Panc1 (cell line): ENCODE measurements around the gene ETF1. TPM values are rescaled to one million over a fixed set of nuclear protein-coding genes. Genes with fewer than 3 reads are reported as not detected.

Experiments used
- ATAC-seq: fragments of 200-7000 bp; cut with Tn5 transposase; 2 replicates; pipeline ENCODE4 v1.9.1; 2020; ENCODE audit warnings: mild to moderate bottlenecking, moderate library complexity
- BruUV-seq: library from RNA; stranded (reverse); fragments of 400-500 nt; replicated peaks from 2 replicates; lab custom pipeline; 2021; lab: Mats Ljungman, UMichigan
- CTCF ChIA-PET: fragments of 300-600 bp; sonication (Branson Sonifier 250); formaldehyde crosslinking; loops from one replicate; lab custom pipeline; 2022; ENCODE audit warnings: antibody characterized with exemption; lab: Charles Lee
- POLR2A ChIA-PET: fragments of 300-600 bp; sonication (Branson Sonifier 250); formaldehyde crosslinking; loops from one replicate; lab custom pipeline; 2022; ENCODE audit warnings: antibody characterized with exemption; lab: Charles Lee
- DNase-seq: peaks from one replicate; pipeline ENCODE4 v3.0.0-alpha.2; 2010; ENCODE audit warnings: low read depth, low spot score
- H3K27ac ChIP-seq: 2 replicates; pipeline ENCODE4 v1.5.1; 2011; ENCODE audit warnings: mild to moderate bottlenecking, low read length, inconsistent platforms
- H3K27me3 ChIP-seq: fragments of 200-500 bp; sonication (Bioruptor generic); 2 replicates; pipeline ENCODE4 v1.6.0; 2014; ENCODE audit warnings: low read length, inconsistent platforms; ENCODE audit not compliant: control insufficient read depth, insufficient read depth
- H3K36me3 ChIP-seq: fragments of 200-500 bp; sonication (Bioruptor generic); 2 replicates; pipeline ENCODE4 v1.5.1; 2014; ENCODE audit warnings: inconsistent platforms, mild to moderate bottlenecking, low read length, moderate library complexity; ENCODE audit not compliant: control insufficient read depth, insufficient read depth
- H3K4me1 ChIP-seq: 2 replicates; pipeline ENCODE4 v1.5.1; 2011; ENCODE audit warnings: inconsistent platforms, mild to moderate bottlenecking, low read length, moderate library complexity; ENCODE audit not compliant: control insufficient read depth, insufficient read depth
- H3K4me3 ChIP-seq, 2 experiments: 2 replicates each; pipeline ENCODE4 v1.5.1; 2011 to 2012; ENCODE audit warnings: low read depth in 2 of 2, low read length in 2 of 2, mild to moderate bottlenecking in 2 of 2, inconsistent platforms in 1 of 2, moderate library complexity in 1 of 2
- H3K9me3 ChIP-seq: fragments of 200-500 bp; sonication (Bioruptor generic); 2 replicates; pipeline ENCODE4 v1.5.1; 2014; ENCODE audit warnings: low read depth, mild to moderate bottlenecking, inconsistent platforms, low read length, moderate library complexity; ENCODE audit not compliant: control insufficient read depth, insufficient read depth
- POLR2AphosphoS5 ChIP-seq: IDR thresholded peaks from 2 replicates; pipeline ENCODE4 v1.6.1; 2012; ENCODE audit warnings: mild to moderate bottlenecking, low read depth, low read length, moderate library complexity
- REST ChIP-seq, 2 experiments: IDR thresholded peaks; 2 replicates each; pipeline ENCODE4 v1.6.1; 2011 to 2012; ENCODE audit warnings: low read depth in 2 of 2, control low read depth in 1 of 2, low read length in 1 of 2, mild to moderate bottlenecking in 1 of 2, moderate library complexity in 1 of 2; ENCODE audit not compliant: insufficient read depth in 1 of 2
- SIN3A ChIP-seq: IDR thresholded peaks from 2 replicates; pipeline ENCODE4 v1.6.1; 2012; ENCODE audit warnings: low read depth, mild to moderate bottlenecking, low read length, moderate library complexity, borderline replicate concordance; ENCODE audit not compliant: insufficient read depth
- TCF7L2 ChIP-seq: IDR thresholded peaks from 2 replicates; pipeline ENCODE4 v1.6.1; 2011; ENCODE audit warnings: mild to moderate bottlenecking, low read depth, low read length, inconsistent platforms
- in situ Hi-C: cut with HindIII; loops from 2 replicates; pipeline ENCODE4 v1.10.0; 2016; ENCODE audit warnings: low sequenced_read_pairs, low pct_unique_long_range_greater_than_20kb
- intact Hi-C: fragments of 100-400 bp; cut with micrococcal nuclease; formaldehyde crosslinking; loops from one replicate; pipeline ENCODE4 v1.10.0; 2022; ENCODE audit not compliant: unreplicated experiment
- total RNA-seq: library from RNA; stranded (reverse); gene quantifications from one replicate; pipeline ENCODE4 v1.2.1, GENCODE V29; 2021; ENCODE audit not compliant: unreplicated experiment
- TF ChIP-seq, protein P1 (sequence below): fragments of 450-650 bp; IDR thresholded peaks from 2 replicates; pipeline ENCODE4 v1.5.1; 2017; ENCODE audit warnings: mild to moderate bottlenecking

Gene ETF1
- total RNA-seq, 1 experiment from 2014 or later = 168 TPM

- Histone ChIP-seq H3K27me3 (no peaks in the 10 kb centered on the region), H3K4me1 (peaks cover 5% of the 10 kb centered on the region; the same call in 1 of the 2 replicates), H3K4me3 (peak within 1 kb of the TSS; percentile 81 to 87), H3K9me3 (no peaks in the 10 kb centered on the region), H3K27ac (peak within 1 kb of the TSS; percentile 97), H3K36me3 (no peaks in the 10 kb centered on the region)
- BruUV-seq = no TSS peak
- ChIA-PET POLR2A (interaction anchor here (0.5 to 0.8 kb wide), 3 partner anchors 10 to 107 kb away, joined by 3 to 13 read pairs (median 3); no protein-coding TSS in a partner anchor), CTCF (interaction anchor here (0.6 to 0.9 kb wide), 3 partner anchors 31 to 222 kb away, joined by 3 to 11 read pairs (median 4); no protein-coding TSS in a partner anchor)
- intact Hi-C loops (no loop called here), in situ Hi-C loops (no loop called here)
- TF ChIP-seq SIN3A (0 out of 2 replicates have a peak, but pooled peaks have one; percentile 72), TCF7L2 (no peak), POLR2AphosphoS5 (no peak)
- DNase-seq (peak; percentile 61), ATAC-seq (peak; percentile 80)
Observed at GRCh38 chr5:138465261-138466124, 77.5 kb downstream of the ETF1 start, which contains the start of gene EGR1. EGR1 (plus strand) TSS chr5:138465479; CDS start chr5:138465762, 283 bp downstream.

DNA sequence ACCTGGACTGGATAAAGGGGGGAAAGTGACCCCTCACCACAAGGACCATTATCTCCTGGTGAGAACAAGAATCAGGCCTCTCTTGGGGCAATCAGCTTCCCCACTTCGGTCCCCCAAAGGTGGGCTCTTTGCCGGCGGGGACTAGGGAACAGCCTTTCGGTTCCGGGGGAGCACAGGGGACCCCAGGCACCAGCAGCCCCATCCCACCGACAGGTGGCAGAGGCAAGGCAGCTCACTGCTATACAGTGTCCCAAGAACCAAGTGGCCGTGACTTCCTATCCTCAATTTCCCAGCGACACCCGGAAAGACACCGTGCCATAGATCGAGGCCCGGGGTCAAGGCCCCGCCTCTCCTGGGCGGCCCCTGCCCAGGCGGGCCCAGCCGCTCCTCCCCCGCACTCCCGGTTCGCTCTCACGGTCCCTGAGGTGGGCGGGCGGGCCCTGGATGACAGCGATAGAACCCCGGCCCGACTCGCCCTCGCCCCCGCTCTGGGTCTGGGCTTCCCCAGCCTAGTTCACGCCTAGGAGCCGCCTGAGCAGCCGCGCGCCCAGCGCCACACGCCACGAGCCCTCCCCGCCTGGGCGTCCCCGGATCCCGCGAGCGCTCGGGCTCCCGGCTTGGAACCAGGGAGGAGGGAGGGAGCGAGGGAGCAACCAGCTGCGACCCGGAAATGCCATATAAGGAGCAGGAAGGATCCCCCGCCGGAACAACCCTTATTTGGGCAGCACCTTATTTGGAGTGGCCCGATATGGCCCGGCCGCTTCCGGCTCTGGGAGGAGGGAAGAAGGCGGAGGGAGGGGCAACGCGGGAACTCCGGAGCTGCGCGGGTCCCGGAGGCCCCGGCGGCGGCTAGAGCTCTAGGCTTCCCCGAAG, 78.4 kb downstream of the ETF1 start:
- Histone ChIP-seq H3K36me3 (no peaks in the 10 kb centered on the region), H3K27ac (peak overlapping the region; percentile 97), H3K9me3 (no peaks in the 10 kb centered on the region), H3K27me3 (no peaks in the 10 kb centered on the region), H3K4me1 (peaks cover 5% of the 10 kb centered on the region; the same call in 1 of the 2 replicates), H3K4me3 (peak overlapping the region; percentile 81 to 87)
- in situ Hi-C loops = no loop called here
- POLR2A ChIA-PET = interaction anchor here (0.5 to 1.0 kb wide), 3 partner anchors 10 to 106 kb away, joined by 3 to 4 read pairs (median 3); no protein-coding TSS in a partner anchor
- ATAC-seq (peak; percentile 87), DNase-seq (peak; percentile 96)
- intact Hi-C loops = no loop called here
- BruUV-seq = no TSS peak
- CTCF ChIA-PET = interaction anchor here (0.6 to 0.9 kb wide), 2 partner anchors 32 to 39 kb away, joined by 3 to 4 read pairs; no protein-coding TSS in a partner anchor
- TF ChIP-seq POLR2AphosphoS5 = 0 out of 2 replicates have a peak, but pooled peaks have one; percentile 17
- no peak for TF ChIP-seq REST (IDR thresholded peaks at IDR 0.05; ENCODE audit: insufficient read depth in 1 of 2, low read depth in 2 of 2, low read length in 1 of 2)

GRCh38 chr5:138464008-138464387, 79.0 kb downstream of the ETF1 start:
- peak overlapping the region; percentile 97 for H3K27ac ChIP-seq
- TF ChIP-seq POLR2AphosphoS5 (peak; percentile 38; the same call in 1 of the 2 replicates), SIN3A (no peak)
- TF ChIP-seq, protein P1, sequence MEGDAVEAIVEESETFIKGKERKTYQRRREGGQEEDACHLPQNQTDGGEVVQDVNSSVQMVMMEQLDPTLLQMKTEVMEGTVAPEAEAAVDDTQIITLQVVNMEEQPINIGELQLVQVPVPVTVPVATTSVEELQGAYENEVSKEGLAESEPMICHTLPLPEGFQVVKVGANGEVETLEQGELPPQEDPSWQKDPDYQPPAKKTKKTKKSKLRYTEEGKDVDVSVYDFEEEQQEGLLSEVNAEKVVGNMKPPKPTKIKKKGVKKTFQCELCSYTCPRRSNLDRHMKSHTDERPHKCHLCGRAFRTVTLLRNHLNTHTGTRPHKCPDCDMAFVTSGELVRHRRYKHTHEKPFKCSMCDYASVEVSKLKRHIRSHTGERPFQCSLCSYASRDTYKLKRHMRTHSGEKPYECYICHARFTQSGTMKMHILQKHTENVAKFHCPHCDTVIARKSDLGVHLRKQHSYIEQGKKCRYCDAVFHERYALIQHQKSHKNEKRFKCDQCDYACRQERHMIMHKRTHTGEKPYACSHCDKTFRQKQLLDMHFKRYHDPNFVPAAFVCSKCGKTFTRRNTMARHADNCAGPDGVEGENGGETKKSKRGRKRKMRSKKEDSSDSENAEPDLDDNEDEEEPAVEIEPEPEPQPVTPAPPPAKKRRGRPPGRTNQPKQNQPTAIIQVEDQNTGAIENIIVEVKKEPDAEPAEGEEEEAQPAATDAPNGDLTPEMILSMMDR = peak; percentile 99
- CTCF ChIA-PET = no interaction called here
- POLR2A ChIA-PET = interaction anchor here (1.0 kb wide), 1 partner anchor 9 kb away, joined by 4 read pairs; no protein-coding TSS in a partner anchor
- H3K9me3 ChIP-seq = no peaks in the 10 kb centered on the region
- ATAC-seq (peak; percentile 78), DNase-seq (peak; percentile 69)
- BruUV-seq = no TSS peak
- peaks cover 5% of the 10 kb centered on the region; the same call in 1 of the 2 replicates for H3K4me1 ChIP-seq
- peak overlapping the region; percentile 81 to 87 for H3K4me3 ChIP-seq
- in situ Hi-C loops (no loop called here), intact Hi-C loops (no loop called here)
- H3K27me3 ChIP-seq = no peaks in the 10 kb centered on the region
- no peaks in the 10 kb centered on the region for H3K36me3 ChIP-seq
